NCI-H1092 (cell line): ENCODE results near the gene AIFM1.
A peak's percentile ranks its signal among the peaks of the same experiment; 100 is the strongest.

Experiments
- DNase-seq: peaks from one replicate; lab custom pipeline; 2025; lab: John Stamatoyannopoulos, UW

The AIFM1 gene

DNA sequence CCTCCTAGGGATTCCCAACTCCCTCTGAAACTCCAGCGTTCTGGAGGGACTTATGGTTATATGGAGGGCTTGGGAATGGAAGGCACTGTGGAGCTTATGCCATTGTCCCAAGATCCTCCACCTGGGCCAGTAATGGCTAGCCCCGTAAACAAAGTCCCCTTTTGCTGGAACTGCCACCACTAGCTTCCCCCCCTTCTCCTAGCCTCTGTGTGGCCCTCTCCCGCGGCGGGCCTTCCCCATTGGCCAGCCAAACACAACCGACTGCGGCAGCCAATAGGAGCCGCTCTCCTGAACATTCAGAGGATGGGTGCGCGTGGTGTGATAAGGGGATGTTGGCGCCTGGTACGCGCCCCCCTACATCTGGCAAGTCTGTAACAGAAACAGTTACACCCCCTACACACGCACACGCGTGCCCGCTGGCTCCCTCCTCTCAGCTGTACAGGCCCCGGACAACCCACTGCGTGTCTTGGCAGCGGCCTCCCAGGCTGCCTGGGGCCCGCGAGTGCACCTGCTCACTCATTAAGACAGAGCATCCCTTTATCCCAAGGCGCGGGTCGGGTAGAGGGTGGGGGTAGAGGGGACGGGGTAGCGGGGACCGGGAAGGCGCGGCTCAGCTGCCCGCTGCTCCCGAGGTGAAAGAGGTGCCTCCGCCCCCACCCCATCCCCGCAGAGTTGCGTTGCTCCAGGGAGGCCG is 5.3 kb upstream of the AIFM1 start:
- peak; percentile 88 for DNase-seq

DNA sequence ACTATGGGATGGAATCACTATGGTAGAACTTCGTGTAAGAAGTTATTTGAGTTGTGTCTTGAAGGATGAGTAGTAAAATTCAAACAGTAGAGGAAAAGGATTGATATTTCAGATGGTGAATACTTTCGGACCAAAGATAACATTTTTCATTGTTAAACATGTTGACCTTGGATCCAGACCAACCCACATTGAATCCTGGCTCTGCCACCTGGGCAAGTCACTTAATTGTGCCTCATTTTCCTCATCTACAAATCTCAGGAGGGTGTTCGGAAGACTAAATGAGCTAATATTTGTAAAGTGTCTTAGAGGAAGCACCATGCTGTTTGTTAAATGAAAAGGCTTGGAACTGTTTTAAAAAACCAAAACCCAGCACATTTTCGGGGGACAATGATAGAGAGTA is 1.4 kb upstream of the AIFM1 start:
- DNase-seq = no peak

DNA sequence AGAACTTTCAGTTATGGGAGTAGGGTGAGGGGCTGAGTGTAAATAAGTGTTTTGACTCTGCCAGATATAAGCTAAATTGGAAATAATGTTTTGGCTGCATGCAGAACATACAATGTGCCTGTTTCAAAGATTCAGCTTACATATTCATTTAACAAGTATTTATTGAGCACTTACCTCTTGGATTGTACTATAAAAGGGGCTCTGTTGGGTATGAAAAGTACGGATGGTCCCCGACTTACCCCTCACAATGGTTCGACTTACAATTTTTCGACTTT is 799 bp upstream of the AIFM1 start:
- DNase-seq = no peak

DNA sequence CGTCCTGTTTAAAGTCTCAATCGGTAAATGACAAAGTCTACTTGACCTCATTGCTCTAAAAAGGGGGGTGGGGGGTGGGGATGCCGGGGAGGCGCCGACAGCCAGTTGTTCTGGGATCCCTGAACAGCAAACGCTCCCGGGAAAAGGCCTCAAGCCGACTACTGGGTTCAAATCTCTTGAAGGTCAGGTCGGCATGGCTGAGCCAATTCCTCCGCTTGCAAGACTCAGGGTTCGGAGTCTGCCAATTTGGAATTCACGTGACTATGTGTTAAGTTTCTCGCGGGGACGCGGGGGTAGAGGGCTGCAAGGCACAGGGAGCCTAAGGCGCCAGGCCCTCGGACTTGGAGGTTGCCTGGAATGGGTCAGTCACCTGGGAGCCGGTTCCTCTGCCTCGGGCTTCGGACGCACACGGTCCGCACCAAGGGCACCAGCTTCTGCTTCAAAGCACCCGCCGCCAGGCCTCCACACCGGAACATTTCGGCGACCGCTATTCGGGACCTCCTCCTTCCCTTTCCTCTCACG is 399 bp downstream of the AIFM1 start:
- DNase-seq = no peak

DNA sequence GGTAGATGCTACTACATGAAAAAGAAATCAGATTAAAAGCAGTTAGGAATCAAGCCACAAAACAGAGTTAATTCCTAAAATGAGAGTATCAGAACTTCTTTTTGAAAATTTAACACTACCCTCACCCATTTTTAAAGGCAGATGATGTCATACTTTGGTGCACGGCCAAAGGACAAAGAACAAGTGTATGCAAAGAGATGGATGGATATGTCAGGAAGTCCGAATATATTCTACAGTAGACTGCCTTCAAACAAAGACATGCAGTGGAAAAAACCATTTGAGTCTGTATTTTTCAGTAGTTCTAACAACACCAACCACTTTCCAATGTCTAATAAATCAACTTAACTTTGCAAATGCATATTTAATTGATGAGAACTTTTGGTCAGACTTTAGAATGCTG is 2.2 kb downstream of the AIFM1 start:
- no peak for DNase-seq

DNA sequence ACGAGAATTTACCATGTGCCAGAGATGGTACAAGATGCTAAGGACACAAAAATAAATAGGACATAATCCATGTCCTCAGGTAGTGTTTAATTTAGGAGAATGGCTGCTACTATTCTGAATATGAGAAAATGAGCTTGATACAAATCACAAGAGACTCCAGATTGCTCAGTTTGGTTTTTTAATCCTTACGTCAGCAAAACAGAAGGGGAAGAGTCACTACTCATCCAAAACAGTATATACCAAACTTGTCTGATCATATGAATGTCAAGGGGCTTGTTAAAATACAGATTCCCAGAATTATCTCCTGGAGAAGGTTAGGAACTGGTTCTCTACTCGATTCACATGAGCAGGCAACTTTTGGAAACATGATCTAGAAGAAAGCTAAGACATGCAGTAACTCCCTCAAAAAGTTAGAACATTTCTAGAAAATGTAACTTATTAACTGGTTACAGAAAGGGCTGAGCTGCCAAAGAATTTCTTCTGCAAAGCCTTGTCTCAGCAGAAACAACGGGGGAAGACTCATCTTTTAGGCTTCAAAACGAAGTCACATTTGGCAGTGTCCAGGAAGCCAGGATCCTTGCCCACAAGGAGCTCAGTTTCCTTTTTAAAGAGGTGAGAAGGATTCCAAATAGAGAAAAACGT is 3.4 kb downstream of the AIFM1 start:
- DNase-seq = no peak

DNA sequence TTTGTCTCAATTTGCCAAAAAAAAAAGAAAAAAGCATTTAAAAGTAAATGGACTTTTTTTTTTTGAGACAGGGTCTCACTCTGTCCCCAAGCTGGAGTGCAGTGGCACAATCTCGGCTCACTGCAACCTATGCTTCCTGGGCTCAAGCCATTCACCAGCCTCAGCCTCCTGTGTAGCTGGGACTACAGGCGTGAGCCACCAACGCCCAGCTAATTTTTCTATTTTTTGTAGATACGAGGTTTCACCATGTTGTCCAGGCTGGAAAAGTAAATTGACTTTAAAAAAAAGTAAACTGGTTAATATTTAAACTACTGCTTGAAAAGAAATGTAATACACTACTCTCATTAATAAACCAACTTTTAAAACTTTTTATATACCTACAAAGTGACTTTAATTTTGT is 5.9 kb downstream of the AIFM1 start:
- no peak for DNase-seq

DNA sequence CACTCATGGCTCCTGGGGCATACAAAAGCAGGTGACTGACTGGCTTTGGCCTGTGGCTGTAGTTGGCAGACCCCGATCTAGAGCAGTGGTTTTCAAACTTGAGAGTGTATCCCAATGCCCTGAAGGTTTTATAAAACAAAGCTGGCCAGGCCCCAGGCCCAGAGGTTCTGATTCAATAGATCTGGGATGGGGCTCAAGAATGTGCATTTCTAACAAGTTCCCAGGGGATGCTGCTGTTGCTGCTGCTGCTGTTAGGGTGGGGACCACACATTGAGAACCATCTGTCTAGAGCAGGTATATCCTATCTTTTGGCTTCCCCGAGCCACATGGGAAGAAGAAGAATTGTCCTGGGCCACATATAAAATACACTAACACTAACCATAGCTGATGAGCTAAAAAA is 7.3 kb downstream of the AIFM1 start:
- DNase-seq = no peak

DNA sequence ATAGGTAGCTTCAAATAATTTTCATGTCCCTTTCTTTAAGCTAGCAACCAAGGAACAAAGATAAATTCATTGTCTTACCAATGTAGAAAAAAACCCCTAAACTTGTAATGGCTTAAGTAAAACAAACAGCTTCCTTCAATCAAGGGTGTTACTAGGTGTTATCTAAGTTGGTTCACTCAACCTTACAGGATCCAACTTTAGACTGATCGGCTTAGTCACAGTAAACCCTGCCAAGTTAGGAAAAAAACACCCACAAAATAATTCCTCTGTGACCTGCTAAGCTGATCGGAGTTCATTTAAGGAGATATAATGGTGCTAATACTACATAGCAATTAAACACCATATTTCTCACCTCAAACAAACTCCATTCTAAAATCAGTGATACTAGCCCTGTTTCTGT is 10.1 kb downstream of the AIFM1 start:
- DNase-seq = no peak

DNA sequence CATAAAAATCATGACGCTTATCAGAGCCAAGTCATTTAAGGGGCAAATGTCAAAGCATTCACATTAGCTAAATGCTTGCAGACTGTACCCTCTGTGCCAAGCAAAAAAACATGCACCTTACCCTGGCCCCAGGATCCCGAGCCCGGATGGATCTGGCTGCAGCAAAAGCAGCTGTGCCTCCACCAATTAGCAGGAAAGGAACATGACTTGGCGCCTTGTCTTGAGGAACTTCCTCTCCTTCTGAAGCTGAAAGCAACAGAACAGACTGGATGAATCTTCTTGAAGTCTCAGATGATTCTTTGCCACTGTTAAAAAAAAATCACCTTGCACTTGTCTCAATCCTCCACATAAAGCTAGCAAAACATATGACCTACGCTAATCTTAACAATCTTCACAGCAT is 18.0 kb downstream of the AIFM1 start:
- no peak for DNase-seq

DNA sequence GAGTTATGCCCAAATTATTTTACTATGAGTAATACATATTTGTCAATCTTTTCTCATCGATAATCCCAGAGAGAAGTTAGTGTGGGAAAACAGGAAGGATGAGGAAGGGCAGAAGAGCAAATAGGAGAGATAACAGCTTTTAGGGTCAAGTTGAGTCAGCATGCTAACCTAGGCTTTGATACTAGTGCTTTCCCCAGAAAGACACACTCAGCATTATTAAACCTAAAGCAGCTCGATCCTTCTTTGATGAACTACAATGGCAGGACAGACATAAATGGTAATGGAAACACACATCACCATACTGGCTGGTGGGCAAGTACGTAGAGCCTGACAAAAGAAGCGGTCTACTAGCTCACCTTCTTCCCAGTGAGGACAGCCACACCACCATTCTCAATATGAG is 20.5 kb downstream of the AIFM1 start:
- no peak for DNase-seq

DNA sequence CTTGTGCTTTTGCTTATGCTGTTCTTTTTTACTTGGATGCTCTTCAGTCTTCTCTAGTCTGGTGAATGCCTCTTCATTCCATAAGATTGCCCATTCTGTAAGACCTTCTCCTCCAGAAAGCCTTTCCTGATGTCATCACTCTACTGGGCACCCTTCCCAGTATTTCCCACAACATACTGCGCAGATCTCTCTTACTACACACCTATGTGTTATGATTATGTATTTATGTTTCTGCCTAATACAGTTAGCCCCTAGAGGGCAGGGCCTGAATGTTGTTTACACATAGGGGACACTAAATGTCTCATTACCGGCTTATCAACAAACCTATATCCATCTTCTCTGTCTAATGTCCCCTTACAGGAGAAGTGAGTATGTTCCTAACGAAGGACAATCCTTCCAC is 21.1 kb downstream of the AIFM1 start:
- no peak for DNase-seq

DNA sequence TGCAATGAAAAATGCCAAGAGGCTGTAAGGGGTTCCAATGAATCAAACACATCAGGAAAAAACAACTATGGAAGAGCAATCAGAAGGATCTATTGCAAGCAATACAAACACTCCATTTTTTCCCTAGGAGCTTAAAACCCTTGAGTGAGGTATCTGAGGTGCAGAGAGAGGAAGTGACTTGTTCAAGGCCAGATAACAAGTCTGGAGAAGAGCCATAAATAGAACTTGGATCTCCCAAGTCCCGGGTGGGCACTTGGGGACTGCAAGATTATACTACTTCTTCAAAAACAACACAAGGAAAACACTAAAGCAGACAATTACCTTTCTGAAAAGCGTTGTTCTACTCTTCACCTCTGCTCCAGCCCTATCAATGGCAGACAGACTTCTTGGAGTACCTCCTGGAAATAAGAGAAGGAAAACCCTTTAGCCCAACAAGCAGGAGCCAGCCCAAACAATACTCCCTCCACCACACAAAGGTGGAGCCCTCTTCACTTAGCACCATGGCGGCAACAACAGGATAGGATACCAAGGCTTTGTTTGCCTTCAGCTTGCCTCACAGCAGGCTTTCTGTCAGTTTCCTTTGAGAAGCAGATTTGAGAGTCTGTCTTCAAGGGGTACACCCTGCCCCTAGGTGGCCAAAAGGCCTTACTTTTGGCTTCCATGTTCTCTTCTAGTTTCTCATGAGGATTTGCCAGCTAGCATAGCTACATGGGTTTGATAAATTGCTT is 26.0 kb downstream of the AIFM1 start:
- no peak for DNase-seq

DNA sequence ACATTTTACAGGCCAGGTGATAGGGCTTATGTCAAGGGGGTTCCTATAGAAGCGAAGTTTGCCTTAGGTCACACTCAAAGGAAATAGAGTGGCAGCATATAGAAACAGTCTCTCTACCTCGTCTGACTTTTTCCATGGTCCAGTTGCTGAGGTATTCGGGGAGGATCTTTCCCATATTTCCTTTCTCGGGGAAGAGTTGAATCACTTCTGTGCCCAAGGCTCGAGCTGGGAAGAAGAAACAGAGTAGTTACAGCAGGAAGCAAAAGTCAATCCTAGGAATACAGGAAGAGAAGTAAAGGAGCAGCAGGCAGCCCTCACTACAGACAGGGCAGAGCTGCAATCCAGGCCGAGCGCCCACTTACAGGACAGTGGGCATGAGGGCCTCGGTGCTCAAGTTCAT is 28.7 kb downstream of the AIFM1 start:
- DNase-seq = no peak

DNA sequence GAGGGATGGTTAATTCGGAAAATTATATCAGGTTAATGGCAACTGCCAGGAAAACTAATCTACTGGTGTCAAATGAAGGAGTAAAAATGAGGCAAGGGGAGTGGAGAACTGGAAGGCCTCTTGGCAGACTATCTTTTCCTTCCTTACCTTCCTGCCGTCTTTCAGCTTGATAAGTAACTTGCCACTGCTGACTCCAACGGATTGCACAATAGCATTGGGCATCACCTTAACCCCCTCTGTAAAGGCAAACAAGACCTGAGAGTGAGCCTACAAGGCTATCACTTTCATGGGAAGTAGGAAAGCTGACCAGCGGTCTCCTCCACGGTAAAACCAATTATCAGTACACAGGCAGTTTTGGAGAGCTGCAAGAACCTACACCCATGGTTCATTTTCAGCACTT is 29.1 kb downstream of the AIFM1 start:
- no peak for DNase-seq

DNA sequence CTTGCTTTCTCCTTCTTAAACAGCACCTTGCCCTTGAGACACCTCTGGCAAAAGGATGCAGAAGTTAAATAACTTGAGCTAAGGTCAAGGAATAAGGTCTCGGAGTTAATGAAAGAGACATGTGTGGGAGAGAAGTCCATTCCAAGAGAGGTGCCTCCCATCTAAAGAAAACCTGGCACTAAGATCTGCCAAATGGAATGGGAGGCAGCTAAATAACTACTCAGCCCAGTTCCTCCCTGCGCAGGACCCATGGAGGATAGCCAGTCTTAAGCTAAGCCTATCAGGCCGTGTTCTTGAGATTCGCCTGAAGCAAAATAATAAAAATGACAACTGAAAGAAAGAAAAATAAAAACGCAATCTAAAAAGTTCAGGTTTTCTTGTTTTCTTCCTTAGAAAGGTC is 34.7 kb downstream of the AIFM1 start:
- no peak for DNase-seq

DNA sequence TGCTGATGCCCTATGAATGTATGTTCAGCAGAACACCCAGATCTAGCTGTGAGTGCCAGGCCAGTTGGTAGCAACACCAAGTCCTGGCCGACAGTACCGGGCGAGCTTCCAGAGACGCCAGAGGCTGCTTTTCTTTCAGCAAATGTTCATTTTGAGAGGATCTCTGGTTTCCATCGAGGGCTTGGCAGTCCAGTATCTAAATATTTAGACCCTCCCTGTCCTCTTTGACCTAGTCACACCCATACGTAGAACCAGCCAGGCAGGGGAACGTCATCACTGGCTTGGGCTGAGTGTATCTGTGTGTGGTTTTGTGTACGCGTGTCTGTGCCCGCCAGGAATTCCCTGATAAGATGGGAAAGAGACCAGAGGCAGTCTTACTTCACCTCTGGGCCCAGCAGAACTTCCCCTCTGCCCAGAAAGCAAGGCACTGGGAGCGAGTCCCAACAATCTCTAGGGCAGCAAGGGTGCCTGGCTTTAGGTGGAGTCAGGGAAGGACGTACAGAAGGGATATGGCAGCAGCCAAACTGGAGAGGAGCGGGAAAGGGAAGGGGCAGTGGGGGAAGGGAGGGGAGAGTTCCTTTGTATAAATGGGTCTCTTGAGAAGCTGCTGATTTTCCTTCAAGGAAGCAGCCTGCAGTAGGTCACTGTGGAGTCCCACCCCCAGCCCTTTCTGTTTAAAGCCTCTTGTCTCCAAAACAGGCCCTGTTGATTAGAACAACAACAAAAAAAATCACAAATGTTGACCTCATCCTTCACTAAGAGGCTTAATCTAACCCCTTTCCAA is 40.4 kb downstream of the AIFM1 start:
- DNase-seq = no peak

DNA sequence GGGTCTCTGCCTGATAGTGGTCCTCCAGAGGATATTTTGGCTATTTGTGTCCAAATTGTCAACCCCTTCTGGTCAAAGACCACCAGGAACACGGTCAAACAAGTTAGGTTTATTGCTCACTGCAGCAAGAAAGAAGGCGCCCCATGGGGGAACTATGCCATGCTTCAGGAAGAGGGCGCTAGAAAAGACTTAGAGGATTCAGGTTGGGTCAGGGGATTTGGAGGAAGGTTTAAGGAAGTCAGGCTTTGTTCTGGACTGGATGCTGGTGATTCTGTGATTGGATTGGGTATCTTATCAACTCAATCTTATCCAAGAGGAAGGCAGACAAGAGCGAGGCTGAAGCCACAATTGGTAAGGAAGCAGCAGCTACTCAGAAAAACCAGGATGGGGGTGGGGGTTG is 41.1 kb downstream of the AIFM1 start:
- DNase-seq = no peak

DNA sequence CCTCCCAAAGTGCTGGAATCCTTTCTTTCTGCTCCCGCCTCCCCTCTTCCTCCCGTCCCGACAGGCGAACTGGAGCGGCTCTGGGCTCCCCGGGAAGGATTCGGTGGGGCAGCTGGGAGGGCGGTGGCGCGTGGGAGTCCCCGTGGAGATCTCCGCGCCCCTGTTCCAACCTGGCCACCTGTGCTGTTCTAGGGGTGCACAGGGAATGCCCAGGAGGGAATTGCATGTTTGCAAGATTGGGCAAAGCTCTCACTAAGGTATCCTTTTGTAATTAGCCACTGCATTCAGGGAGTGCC is 44.2 kb downstream of the AIFM1 start:
- DNase-seq = no peak

DNA sequence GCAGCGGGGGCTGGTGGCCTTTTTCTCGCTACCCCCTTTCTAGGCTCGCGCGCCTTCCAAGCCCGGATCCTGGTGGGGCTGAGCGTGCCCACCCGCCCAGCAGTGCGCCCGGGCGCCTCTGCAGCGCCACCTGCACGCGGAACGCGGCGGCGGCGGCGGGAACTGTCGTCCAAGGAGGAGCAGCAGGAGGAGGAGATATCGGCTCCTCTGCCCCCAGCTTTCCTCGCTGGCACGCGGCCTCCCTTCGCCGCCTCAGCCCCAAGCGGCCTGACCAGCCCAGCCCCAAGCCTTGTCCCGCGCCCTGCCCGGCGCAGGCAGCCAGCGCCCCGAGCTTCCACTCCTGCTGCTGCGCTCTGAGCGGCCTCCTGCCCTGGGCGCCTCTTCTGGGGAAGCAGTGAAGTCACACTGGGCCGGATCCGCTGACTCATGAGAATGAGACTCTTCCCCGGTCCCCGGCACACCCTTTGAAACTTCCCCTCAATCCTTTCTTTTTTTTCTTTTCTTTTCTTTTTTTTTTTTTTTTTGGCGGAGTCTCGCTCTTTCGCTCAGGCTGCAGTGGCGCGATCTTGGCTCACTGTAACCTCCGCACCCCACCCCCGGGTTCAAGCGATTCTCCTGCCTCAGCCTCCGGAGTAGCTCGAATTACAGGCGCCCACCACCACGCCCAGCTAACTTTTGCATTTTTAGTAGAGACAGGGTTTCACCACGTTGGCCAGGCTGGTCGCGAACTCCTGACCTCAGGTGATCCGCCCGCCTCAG is 44.7 kb downstream of the AIFM1 start:
- DNase-seq = no peak

DNA sequence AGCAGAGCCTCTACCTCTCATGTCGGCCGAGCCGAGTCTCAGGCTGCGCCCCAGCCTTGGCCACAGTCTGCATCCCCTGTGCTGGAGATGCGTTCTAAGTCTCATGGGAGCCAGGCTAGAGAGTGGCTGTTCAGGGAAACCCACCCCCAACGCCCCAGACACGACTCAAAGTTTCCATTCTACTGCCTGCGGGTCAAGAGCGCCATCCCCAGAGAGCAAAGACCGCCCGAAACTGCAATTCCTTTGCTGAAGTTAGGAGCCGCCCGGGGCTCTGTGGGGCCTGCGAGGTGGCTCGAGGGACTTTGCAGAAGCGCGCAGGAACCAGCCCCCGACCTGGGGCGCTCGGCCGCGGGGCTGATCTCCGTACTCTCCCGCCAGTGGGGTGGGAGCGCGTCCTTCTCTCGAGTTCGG is 45.3 kb downstream of the AIFM1 start:
- DNase-seq = no peak

DNA sequence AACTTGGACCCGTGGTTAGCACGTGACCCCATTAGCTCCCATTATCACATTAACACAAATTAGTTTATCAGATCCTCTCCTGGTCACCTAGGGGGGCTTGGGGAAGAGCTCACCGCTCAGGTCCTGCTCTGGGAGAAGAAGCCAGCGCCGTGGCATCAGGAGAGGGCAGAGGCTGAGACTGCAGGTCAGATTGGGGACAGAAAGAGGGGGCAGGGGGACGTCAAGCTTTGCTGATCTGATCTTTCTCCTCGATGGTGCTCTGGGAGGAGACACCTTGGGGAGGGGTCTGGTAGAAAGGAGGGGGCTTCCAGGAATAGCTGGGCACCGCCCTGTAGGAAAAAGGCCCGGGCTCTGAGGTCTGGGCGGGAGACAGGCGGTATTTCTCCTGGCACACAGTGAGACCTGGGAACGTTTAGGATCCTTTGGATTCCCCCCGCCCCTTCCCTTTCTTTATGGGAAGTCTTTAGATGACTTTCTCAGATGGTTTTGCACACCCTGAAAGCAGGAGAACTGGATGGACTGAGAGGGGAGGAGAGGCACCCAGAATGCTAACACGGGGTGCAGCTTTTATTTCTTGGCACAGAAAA is 46.2 kb downstream of the AIFM1 start:
- no peak for DNase-seq
